HG03175 (cell line): ENCODE data around the gene SNX12.
A peak's percentile ranks its signal among the peaks of the same experiment; 100 is the strongest.
"Not testable (repeated sequence)": the region's sequence is repeated elsewhere in the genome, so short reads cannot be mapped to it uniquely, and the experiment has no call there.

Experiments
- ATAC-seq: cut with Tn5 transposase; IDR thresholded peaks from one replicate; pipeline ENCODE4 v1.9.1; 2021; ENCODE audit warnings: mild to moderate bottlenecking, moderate library complexity; ENCODE audit not compliant: unreplicated experiment

Gene SNX12

GRCh38 chrX:71095033-71095432, 26.9 kb upstream of the SNX12 start:
- ATAC-seq: no peak

DNA sequence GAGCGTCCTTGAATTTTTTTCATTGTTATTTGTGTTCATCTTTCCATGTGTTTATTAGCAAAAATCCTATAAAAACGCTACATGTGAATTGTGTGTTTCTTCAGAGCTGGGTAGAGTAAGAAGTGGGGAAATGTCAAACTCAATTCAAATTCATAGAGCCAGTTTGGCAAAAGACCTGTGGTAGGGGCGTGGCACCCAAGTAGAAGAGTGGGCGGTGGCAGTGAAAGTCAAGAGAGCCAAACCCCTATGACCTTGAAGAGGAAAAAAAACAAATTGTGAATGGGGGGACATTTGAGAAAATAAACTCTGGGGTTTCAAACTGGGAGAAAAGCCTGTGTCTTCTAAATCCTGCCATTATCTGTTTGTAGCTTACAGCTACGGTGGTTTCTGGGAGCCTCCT, 23.1 kb upstream of the SNX12 start:
- ATAC-seq: no peak

DNA sequence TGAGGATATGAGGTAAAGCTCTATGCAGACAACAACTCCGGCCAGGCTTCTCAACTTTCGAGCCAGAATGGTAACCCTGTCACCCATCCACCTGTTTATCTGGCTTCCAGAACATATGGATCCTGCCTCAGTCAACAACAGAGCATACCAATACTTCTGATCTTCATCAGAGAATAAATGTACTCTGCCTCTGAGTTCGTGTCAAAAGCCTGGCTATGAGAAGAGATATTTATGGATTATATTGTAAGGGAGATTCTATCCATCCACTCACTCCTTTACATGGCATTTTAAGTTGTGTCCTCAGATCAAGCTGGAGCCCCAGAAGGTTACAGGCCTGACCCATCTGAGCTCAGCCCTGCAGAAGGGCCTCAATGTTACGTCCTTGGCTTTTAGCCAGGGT, 17.8 kb upstream of the SNX12 start:
- no peak for ATAC-seq

DNA sequence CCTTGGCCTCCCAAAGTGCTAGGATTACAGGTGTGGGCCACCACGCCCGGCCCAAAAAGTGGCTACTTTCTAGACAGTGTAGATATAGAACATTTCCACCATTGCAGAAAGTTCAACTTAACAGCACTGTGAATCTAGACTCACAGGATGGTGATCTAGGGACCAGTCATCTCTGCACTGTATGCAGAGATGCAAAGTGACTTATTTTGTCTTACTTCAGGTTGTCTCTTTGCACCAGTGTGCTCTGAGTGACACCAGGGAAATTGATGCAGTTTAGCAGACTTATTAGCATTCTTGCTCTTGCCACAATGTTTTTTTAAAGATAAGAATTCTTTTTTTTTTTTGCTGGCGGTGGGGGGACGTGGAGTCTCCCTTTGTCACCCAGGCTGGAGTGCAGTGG, 14.7 kb upstream of the SNX12 start:
- ATAC-seq: no peak

GRCh38 chrX:71082124-71082647, 14.1 kb upstream of the SNX12 start:
- ATAC-seq: no peak

DNA sequence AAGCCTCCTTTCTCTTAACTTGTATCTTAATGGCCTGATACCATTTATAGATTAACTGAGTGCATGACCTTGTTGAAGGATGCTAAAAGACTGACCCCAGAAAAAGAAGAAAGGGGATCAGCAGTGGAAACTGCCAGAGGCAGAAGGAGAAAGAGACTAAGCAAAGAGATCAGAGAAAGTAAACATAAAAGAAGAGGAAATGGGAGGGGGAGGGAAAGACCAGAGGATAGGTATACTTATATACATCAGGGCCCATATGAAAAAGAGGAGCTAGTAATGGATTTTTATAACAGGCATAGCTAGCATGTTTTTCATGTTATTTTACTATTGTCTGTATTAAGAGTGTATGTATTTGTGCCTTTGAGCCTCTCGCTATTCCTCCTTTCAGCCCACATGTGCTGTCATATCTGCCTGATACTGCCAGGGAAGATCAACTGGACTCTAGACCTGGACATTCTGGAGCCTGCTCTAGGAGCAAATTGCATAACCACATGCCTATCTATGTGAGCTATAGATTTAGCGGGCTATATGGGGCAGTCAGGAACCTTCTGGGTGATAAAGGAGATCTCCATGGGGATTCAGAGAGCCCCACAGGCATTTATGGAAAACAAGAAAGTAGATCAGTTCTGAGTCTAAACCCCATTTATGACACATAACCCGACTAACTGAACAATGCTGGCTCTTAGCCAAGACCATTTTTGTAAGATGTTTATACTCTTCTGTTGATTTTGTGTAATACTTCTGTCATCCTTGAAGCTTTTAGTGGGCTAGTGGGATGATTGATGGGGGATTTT, 13.4 kb upstream of the SNX12 start:
- ATAC-seq: no peak

DNA sequence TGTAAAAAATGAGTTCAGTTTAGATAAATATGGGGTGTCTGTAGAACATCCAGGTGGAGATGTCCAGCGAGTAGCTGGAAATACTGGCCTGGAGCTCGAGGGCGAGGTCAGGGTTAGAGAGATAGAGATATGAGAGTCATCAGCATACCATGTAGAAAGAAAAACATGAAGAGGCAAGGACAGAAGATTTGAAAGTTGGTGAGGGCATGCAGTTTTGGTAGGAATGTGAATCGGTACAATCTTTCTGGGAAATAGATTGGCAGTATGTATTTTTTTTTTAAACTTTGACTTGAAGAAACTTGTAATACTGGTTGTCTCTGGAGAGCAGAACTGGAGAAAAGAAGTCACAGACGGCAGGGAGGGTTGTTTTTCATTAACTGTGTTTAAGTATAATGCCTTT, 2.4 kb upstream of the SNX12 start:
- no peak for ATAC-seq

GRCh38 chrX:71067712-71068043, 456 bp downstream of the SNX12 start:
- ATAC-seq: no peak

DNA sequence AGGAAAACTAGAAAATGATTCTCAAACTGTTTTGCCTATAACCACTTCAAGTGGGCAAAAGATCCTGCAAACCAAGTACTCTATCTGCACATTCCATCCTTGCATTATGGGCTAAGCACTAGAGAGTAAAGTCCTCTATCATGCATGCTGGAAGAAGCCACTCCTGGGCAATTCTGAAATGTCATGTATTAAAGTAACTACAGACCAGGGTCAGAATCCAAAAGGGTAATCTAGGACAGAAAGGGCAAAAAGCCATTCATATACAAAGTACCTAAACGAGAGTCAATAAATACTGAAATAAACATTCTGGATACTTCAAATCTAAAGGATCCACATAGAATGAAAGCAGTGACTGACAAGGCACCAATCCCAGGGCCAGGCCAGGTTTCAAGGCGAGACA, 1.0 kb downstream of the SNX12 start:
- no peak for ATAC-seq

DNA sequence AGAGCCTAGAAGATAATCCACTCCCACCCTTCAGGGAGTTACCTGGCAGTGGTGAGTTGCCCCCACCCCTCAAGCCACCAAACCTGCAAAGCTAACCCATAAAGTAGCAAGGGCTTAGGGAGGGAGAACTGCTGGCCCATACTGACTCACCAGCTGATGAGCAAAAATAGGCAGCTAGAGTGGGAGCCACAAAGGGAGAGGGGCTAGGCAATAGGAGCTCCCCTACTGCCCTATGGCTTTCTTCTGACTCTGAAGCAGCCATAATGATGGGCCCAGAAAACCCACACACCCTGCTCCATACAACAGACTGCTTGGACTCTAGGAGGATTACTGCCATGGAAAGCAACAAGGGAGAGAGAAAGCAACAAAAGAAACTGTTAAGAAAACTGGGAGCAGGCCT, 8.0 kb downstream of the SNX12 start:
- ATAC-seq: no peak

DNA sequence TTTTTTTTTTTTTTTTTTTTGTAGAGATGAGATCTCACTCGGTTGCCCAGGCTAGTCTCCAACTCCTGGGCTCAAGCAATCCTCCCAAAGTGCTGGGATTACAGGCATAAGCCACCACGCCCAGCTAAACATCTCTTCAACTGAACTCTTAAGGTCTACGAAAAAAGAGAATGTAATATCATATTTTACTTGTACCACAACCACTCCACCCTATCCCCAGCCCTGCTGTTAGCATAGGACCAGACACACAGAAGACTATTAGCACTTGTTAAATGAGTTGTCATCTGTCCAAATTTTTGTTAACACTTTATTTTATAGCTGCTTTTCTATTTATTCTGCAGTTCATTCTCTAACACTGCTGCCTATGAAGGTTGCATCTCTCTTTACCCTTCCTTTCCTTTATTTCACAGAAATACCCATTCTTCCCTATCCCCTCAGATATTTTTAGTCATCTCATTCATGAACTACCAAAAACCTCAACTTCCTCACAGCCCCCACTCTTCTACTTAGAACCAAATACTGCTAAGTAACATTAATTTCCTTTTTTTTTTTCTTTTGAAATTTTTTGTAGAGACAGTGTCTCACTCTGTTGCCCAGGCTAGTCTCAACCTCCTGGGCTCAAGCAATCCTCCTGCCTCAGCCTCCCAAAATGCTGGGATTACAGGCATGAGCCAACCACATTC, 10.1 kb downstream of the SNX12 start:
- no peak for ATAC-seq

DNA sequence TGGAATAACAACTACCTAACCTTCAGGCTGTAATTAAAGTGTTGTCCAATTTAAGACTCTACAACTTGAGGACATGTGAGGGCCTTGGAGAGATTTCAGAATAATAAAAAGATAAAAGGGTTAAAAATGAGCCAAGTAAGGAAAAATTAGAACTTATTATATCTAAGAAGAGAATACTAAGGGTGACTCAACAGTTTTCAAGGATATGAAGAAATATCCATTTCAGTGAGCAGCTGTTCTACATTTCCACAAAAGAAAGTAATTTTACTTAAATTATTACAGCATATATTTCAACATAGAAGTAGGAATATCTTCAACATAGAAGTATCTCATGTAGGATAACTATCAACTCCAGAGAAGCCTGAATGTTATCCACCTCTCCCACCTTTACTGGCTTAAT, 11.3 kb downstream of the SNX12 start:
- no peak for ATAC-seq

DNA sequence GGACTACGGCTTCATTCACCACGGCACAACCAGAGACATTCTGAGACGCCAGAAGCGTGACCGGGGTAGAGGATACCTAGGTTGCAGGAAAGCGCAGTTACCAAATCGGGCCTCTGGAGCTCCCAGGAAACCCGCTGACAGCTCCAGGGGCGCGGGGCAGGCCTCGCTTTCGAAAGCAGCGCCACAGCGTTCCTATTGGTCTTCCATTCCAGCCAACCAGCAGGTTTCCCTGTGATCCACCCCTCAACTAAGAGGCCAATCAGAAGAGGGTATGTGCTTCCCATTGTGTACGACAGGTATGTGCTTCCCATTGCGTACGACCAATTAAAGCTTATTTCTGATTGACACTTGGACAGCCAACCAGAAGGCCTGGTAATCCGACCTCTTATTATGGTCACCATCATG, 14.9 kb downstream of the SNX12 start:
- peak; percentile 91 for ATAC-seq

DNA sequence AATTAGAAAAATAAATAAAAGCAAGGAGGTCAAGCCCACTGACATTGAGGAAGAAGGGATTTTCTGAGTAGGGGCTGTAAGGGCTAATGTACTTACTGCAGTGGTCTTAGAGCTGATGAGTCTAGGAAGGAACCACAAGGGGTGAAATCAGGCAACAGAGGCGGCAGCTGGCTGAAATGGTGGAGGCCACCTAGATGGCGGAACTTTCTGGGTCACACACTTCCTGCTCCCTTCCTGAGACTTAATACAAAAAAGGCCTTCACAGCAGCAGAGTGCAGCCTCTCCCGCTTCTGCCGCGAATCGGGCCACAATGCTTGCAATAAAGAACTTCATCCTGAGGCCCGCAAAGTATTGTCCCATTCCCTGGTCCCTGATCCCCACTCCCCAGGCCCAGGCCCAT, 15.4 kb downstream of the SNX12 start:
- peak; percentile 27 for ATAC-seq

DNA sequence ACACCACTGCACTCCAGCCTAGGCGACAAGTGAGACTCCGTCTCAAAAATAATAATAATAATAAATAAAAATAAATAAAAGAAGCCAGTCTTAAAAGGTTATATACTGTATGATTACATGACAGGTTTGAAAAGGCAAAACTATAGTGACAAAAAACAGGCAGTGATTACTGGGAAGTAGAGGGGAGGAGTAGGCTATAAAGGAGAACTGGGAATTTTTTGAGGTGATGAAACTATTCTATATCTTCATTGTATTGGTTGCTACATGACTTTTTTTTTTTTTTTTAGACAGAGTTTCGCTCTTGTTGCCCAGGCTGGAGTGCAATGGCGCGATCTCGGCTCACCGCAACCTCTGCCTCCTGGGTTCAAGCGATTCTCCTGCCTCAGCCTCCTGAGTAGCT, 20.2 kb downstream of the SNX12 start:
- ATAC-seq: not testable (repeated sequence)

DNA sequence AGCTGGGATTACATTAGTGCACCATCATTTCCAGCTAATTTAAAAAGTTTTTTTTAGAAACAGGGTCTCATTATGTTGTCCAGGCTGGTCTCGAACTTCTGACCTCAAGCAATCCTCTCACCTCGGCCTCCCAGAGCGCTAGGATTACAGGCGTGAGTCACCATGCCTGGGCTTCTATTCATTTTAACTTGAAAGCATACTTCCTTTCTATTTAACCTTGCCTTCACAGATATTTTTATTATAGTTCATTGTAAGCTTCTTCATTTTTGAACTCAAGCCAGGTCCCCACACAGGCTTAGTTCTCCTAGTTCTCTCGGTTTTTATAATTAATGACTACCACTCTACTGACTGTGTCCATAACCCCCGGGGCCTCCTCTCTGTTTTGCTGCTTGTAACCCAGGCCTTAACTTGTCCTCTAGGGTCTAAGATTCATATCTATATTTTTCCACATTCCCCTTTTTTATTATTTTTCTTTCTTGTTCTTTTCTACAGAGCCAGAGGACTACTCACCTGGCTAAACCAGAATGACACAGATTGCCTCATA, 50.7 kb downstream of the SNX12 start:
- ATAC-seq: no peak
